Right atrium auricular region (tissue), 2 donors: ENCODE measurements around the gene DST. TPM values are rescaled to one million over a fixed set of nuclear protein-coding genes. Genes with fewer than 3 reads are reported as not detected.

Experiments used
- DNase-seq: peaks from one replicate; pipeline ENCODE4 v3.0.0-alpha.2; 2019; ENCODE audit warnings: low spot score
- H3K27ac ChIP-seq, 2 donors: fragments of 200-600 bp; sonication (generic); 1 replicate in 1 of 2; 2 replicates in 1 of 2; pipeline ENCODE4 v1.5.1; 2016 to 2019
- H3K27me3 ChIP-seq, 2 donors: fragments of 200-600 bp; sonication (generic); one replicate each; pipeline versions ENCODE4 v1.5.1 to v1.6.0; 2017 to 2019
- H3K36me3 ChIP-seq: fragments of 200-600 bp; sonication (generic); one replicate; pipeline ENCODE4 v1.5.1; 2016
- H3K4me1 ChIP-seq, 2 donors: fragments of 200-600 bp; sonication (generic); one replicate each; pipeline versions ENCODE4 v1.5.1 to v1.6.0; 2017 to 2019
- H3K4me3 ChIP-seq, 2 donors: fragments of 200-600 bp; sonication (generic); 1 replicate in 1 of 2; 2 replicates in 1 of 2; pipeline ENCODE4 v1.5.1; 2017 to 2019; ENCODE audit warnings: mild to moderate bottlenecking in 1 of 2, moderate library complexity in 1 of 2
- H3K9me3 ChIP-seq, 2 donors: fragments of 200-600 bp; sonication (generic); one replicate each; pipeline ENCODE4 v1.5.1; 2019
- CTCF ChIP-seq, 2 donors: fragments of 200-600 bp; sonication (generic); IDR thresholded peaks; one replicate each; pipeline ENCODE4 v1.5.1; 2019; ENCODE audit warnings: antibody characterized with exemption in 2 of 2
- total RNA-seq, 2 donors: library from RNA; depleted of rRNA; stranded (reverse); fragments of >200 nt; gene quantifications; one replicate each; pipeline ENCODE4 v1.1.0, GENCODE V29; 2016

DST gene
- total RNA-seq, 2 donors from 2014 or later, result 257 to 285 TPM

- H3K27ac ChIP-seq, result no peak overlapping the region
These were observed 109.7 kb downstream of the DST start for GRCh38 chr6:56532766-56533551.

GRCh38 chr6:56531839-56532595, 110.7 kb downstream of the DST start:
- H3K27me3 ChIP-seq, result no peaks in the 10 kb centered on the region
- peaks cover 0 to 9% of the 10 kb centered on the region in 2 donors for H3K4me1 ChIP-seq
- no peak for TF ChIP-seq CTCF (IDR thresholded peaks at IDR 0.05)
- no peak overlapping the region for H3K4me3 ChIP-seq
- peaks cover 72% of the 10 kb centered on the region for H3K36me3 ChIP-seq
- no peak for DNase-seq
- H3K27ac ChIP-seq, result no peak overlapping the region
- H3K9me3 ChIP-seq, result no peaks in the 10 kb centered on the region

More at GRCh38 chr6:56532766-56533551, 109.7 kb downstream of the DST start:
- no peaks in the 10 kb centered on the region for H3K9me3 ChIP-seq
- peaks cover 0 to 9% of the 10 kb centered on the region in 2 donors for H3K4me1 ChIP-seq
- DNase-seq, result no peak
- no peak for TF ChIP-seq CTCF (IDR thresholded peaks at IDR 0.05)
- no peak overlapping the region for H3K4me3 ChIP-seq
- H3K27me3 ChIP-seq, result no peaks in the 10 kb centered on the region
- H3K36me3 ChIP-seq, result peaks cover 66% of the 10 kb centered on the region

GRCh38 chr6:56529594-56530191, 113.0 kb downstream of the DST start:
- H3K4me3 ChIP-seq, result no peak overlapping the region
- TF ChIP-seq CTCF (IDR thresholded peaks at IDR 0.05), result no peak
- no peak overlapping the region for H3K27ac ChIP-seq
- H3K9me3 ChIP-seq, result no peaks in the 10 kb centered on the region
- no peaks in the 10 kb centered on the region for H3K27me3 ChIP-seq
- peaks cover 68% of the 10 kb centered on the region for H3K36me3 ChIP-seq
- DNase-seq, result no peak
- peaks cover 0 to 30% of the 10 kb centered on the region in 2 donors for H3K4me1 ChIP-seq

- Histone ChIP-seq H3K27me3 (no peaks in the 10 kb centered on the region), H3K27ac (no peak overlapping the region), H3K36me3 (peaks cover 59% of the 10 kb centered on the region), H3K4me1 (peaks cover 0 to 35% of the 10 kb centered on the region in 2 donors), H3K4me3 (no peak overlapping the region), H3K9me3 (no peaks in the 10 kb centered on the region)
- no peak for DNase-seq
- no peak for TF ChIP-seq CTCF (IDR thresholded peaks at IDR 0.05)
These were observed 114.3 kb downstream of the DST start for GRCh38 chr6:56528412-56528841.

- H3K4me3 ChIP-seq, result no peak overlapping the region
- TF ChIP-seq CTCF (IDR thresholded peaks at IDR 0.05), result no peak
- H3K27me3 ChIP-seq, result no peaks in the 10 kb centered on the region
- no peak for DNase-seq
- H3K36me3 ChIP-seq, result peaks cover 59% of the 10 kb centered on the region
- H3K4me1 ChIP-seq, result peaks cover 0 to 35% of the 10 kb centered on the region in 2 donors
- H3K9me3 ChIP-seq, result no peaks in the 10 kb centered on the region
- no peak overlapping the region for H3K27ac ChIP-seq
These were observed 114.8 kb downstream of the DST start for GRCh38 chr6:56527934-56528333.
